Astrocyte of the cerebellum (primary cell): Measurements from ENCODE around the gene IER3.
"Not testable (repeated sequence)": the region's sequence is repeated elsewhere in the genome, so short reads cannot be mapped to it uniquely, and the experiment has no call there.

Source experiments
- DNase-seq: peaks from one replicate; pipeline ENCODE4 v3.0.0-alpha.2; 2011; ENCODE audit warnings: low read depth
- H3K4me3 ChIP-seq: 2 replicates; pipeline ENCODE4 v1.5.1; 2011; ENCODE audit warnings: mild to moderate bottlenecking, low read depth, low read length, moderate library complexity
- CTCF ChIP-seq: IDR thresholded peaks from 2 replicates; pipeline ENCODE4 v1.5.1; 2012; ENCODE audit warnings: low read length, low read depth, moderate library complexity, mild to moderate bottlenecking; ENCODE audit errors: missing control alignments
- in situ Hi-C: cut with HindIII; loops from 2 replicates; pipeline ENCODE4 v1.10.0; 2017; ENCODE audit warnings: low sequenced_read_pairs

IER3 gene

DNA sequence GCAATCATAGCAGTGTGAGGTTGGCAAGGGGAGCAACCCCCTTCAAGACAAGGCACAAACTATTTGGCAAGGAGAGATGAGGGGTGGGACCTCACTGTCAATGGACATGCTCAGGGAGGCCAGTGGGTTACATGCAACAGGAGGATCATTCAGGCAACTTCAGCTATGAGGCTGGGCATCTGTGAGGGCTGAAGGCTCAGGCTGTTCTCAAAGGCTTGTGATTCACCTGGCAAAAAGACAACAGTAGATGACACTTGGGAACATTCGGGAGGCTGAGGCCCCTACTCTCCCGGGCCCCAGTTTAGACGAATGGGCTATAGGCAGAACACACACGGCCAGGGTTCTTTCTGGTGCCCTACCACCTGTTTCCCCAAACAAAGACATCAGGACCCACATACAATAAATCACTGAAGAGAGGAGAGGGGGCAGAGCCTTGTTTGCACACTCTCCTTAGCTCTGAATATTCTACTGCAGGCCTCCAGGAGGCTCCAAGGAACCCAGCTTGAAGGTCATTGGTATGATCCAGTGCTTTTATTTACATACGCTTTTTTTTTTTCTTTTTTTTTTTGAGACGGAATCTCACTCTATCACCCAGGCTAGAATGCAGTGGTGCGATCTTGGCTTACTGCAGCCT is 16.3 kb downstream of the IER3 start:
- in situ Hi-C loops: no loop called here
- TF ChIP-seq CTCF: peak; percentile 37
- no peak overlapping the region for H3K4me3 ChIP-seq
- no peak for DNase-seq

GRCh38 chr6:30726506-30727413 is 17.6 kb downstream of the IER3 start:
- no peak overlapping the region for H3K4me3 ChIP-seq
- TF ChIP-seq CTCF: no peak
- DNase-seq: no peak
- in situ Hi-C loops: no loop called here

DNA sequence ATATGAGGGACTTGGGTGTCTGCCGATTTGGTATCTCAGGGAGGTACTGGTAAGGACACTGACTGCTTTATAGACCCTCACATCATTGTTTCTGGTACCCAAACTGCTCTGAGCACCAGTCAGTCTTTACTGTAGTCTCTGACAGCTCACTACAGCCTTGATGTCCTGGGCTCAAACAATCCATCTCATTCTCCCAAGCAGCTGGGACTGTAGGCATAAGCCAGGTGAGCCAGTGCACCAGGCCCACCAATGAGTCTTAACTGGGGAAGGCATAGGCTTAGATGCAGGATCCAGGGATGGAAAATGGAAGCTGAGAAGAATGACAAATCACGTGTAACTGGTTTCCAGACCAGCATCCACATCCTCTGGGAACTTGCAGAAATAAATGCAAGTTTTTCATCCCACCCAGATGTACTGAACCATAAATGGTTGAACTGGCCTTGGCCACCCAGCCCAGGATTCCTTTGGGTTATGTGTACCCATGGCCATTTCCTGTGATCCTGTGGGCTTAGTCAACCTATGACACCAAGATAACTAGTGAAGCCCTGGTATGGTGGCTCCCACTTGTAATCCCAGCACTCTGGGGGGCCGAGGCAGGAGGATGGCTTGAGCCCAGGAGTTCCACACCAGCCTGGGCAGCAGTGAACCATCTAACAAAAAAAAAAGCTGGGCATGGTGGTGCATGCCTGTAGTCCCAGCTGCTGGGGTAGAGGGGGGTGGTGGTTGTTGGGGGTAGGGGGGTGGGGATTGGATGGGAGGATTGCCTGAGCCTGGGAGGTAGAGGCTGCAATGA is 18.4 kb downstream of the IER3 start:
- H3K4me3 ChIP-seq: no peak overlapping the region
- TF ChIP-seq CTCF: no peak
- no peak for DNase-seq
- in situ Hi-C loops: no loop called here

- no peak for DNase-seq
- H3K4me3 ChIP-seq: no peak overlapping the region
- no peak for TF ChIP-seq CTCF
- in situ Hi-C loops: no loop called here
Observed at GRCh38 chr6:30724906-30725667, 19.3 kb downstream of the IER3 start.

DNA sequence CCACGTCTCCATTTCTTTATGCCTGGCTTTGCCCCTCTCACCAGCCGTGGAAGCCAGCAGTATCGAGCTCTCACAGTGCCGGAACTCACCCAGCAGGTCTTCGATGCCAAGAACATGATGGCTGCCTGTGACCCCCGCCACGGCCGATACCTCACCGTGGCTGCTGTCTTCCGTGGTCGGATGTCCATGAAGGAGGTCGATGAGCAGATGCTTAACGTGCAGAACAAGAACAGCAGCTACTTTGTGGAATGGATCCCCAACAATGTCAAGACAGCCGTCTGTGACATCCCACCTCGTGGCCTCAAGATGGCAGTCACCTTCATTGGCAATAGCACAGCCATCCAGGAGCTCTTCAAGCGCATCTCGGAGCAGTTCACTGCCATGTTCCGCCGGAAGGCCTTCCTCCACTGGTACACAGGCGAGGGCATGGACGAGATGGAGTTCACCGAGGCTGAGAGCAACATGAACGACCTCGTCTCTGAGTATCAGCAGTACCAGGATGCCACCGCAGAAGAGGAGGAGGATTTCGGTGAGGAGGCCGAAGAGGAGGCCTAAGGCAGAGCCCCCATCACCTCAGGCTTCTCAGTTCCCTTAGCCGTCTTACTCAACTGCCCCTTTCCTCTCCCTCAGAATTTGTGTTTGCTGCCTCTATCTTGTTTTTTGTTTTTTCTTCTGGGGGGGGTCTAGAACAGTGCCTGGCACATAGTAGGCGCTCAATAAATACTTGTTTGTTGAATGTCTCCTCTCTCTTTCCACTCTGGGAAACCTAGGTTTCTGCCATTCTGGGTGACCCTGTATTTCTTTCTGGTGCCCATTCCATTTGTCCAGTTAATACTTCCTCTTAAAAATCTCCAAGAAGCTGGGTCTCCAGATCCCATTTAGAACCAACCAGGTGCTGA is 20.3 kb downstream of the IER3 start:
- in situ Hi-C loops, DNase-seq, H3K4me3 ChIP-seq: not testable (repeated sequence)

DNA sequence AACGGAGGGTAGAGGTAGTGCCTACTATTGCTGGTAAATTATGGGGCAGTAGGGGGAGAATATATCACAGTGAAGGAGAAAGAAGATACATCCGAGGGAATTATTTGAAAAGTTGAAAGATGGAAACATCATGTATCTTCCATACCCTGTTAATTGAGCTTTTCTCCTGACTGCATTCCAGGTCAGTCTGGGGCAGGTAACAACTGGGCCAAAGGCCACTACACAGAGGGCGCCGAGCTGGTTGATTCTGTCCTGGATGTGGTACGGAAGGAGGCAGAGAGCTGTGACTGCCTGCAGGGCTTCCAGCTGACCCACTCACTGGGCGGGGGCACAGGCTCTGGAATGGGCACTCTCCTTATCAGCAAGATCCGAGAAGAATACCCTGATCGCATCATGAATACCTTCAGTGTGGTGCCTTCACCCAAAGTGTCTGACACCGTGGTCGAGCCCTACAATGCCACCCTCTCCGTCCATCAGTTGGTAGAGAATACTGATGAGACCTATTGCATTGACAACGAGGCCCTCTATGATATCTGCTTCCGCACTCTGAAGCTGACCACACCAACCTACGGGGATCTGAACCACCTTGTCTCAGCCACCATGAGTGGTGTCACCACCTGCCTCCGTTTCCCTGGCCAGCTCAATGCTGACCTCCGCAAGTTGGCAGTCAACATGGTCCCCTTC is 21.0 kb downstream of the IER3 start:
- H3K4me3 ChIP-seq: peak overlapping the region; percentile 100
- in situ Hi-C loops, DNase-seq: not testable (repeated sequence)
